Stimulated activated CD8-positive, alpha-beta memory T cell treated with anti-CD3 and anti-CD28 coated beads, Interleukin-12 subunit alpha, Interleukin-12 subunit beta, amount 100 ng/mL, for 4 hours (primary cell): ENCODE measurements around the gene PCNX4.

ENCODE experiments used
- DNase-seq: peaks from one replicate; pipeline ENCODE4 v3.0.0-alpha.2; 2020; ENCODE audit warnings: low read depth

Gene PCNX4

GRCh38 chr14:60102389-60102788 is 10.7 kb downstream of the PCNX4 start:
- no peak for DNase-seq

GRCh38 chr14:60106339-60106738 is 14.6 kb downstream of the PCNX4 start:
- DNase-seq = no peak

- no peak for DNase-seq
Observed at GRCh38 chr14:60107477-60107876, 15.8 kb downstream of the PCNX4 start.

GRCh38 chr14:60111732-60112131 is 20.0 kb downstream of the PCNX4 start:
- DNase-seq = no peak

- no peak for DNase-seq
Observed at GRCh38 chr14:60114881-60115280, 23.2 kb downstream of the PCNX4 start.

- no peak for DNase-seq
Observed at GRCh38 chr14:60116181-60116580, 24.5 kb downstream of the PCNX4 start.

- DNase-seq = no peak
Observed at GRCh38 chr14:60125918-60126317, 34.2 kb downstream of the PCNX4 start.

GRCh38 chr14:60133487-60133886 is 41.8 kb downstream of the PCNX4 start:
- DNase-seq = no peak

GRCh38 chr14:60134702-60135101 is 43.0 kb downstream of the PCNX4 start:
- DNase-seq = no peak

- peak; percentile 47 for DNase-seq
Observed at GRCh38 chr14:60151715-60152114, 60.0 kb downstream of the PCNX4 start.

- no peak for DNase-seq
Observed at GRCh38 chr14:60153991-60154390, 62.3 kb downstream of the PCNX4 start.

GRCh38 chr14:60154671-60155070 is 62.9 kb downstream of the PCNX4 start:
- DNase-seq = no peak

GRCh38 chr14:60160422-60160821 is 68.7 kb downstream of the PCNX4 start:
- DNase-seq = no peak

GRCh38 chr14:60161196-60162107 is 69.7 kb downstream of the PCNX4 start:
- DNase-seq = no peak

- DNase-seq = no peak
Observed at GRCh38 chr14:60163693-60164092, 72.0 kb downstream of the PCNX4 start.

- no peak for DNase-seq
Observed at GRCh38 chr14:60164404-60164711, 72.6 kb downstream of the PCNX4 start.

- DNase-seq = peak; percentile 62
Observed at GRCh38 chr14:60164712-60165546, 73.2 kb downstream of the PCNX4 start, which contains the start of gene DHRS7. TSS of gene DHRS7 (minus strand) at chr14:60165398. CDS start at chr14:60165309, 89 bp downstream.

GRCh38 chr14:60165547-60165876 is 73.8 kb downstream of the PCNX4 start:
- no peak for DNase-seq

- no peak for DNase-seq
Observed at GRCh38 chr14:60166142-60166541, 74.4 kb downstream of the PCNX4 start.

- DNase-seq = no peak
Observed at GRCh38 chr14:60169722-60170121, 78.0 kb downstream of the PCNX4 start.

- DNase-seq = no peak
Observed at GRCh38 chr14:60170948-60171347, 79.2 kb downstream of the PCNX4 start.

- no peak for DNase-seq
Observed at GRCh38 chr14:60171690-60172089, 80.0 kb downstream of the PCNX4 start.
